ENCODE results near the gene CDHR1. TPM values are rescaled to one million over a fixed set of nuclear protein-coding genes. Genes with fewer than 3 reads are reported as not detected.

CDHR1 gene
- total RNA-seq, 1 experiment from 2014 or later = 0.39 TPM

GRCh38 chr10:84235096-84235495, 40.8 kb downstream of the CDHR1 start:
- intact Hi-C loops (cut with micrococcal nuclease; ENCODE audit: unreplicated experiment) (no loop called here), in situ Hi-C loops (cut with HindIII; ENCODE audit: low pct_unique_long_range_greater_than_20kb, low sequenced_read_pairs) (no loop called here)
- POLR2A ChIA-PET = no interaction called here
- BruUV-seq (replicated peaks) = no TSS peak
- no peaks in the 10 kb centered on the region for H3K4me1 ChIP-seq (ENCODE audit: control insufficient read depth, insufficient read depth, low read length)
- no peak overlapping the region for H3K27ac ChIP-seq (ENCODE audit: low read length)
- H3K36me3 ChIP-seq (ENCODE audit: control insufficient read depth, insufficient read depth, low read length) = no peaks in the 10 kb centered on the region
- DNase-seq (ENCODE audit: low read depth, low spot score) = no peak
- no peak overlapping the region for H3K4me3 ChIP-seq (ENCODE audit: low read depth in 2 of 2, low read length in 2 of 2)
- no peaks in the 10 kb centered on the region for H3K9me3 ChIP-seq (ENCODE audit: control insufficient read depth, insufficient read depth, low read depth, low read length)
- ATAC-seq = no peak
- CTCF ChIA-PET = no interaction called here
- peaks cover 12% of the 10 kb centered on the region; the same call in 1 of the 2 replicates for H3K27me3 ChIP-seq (ENCODE audit: control insufficient read depth, insufficient read depth, low read length)
- no peak for TF ChIP-seq TCF7L2 (IDR thresholded peaks at IDR 0.05; ENCODE audit: low read depth, low read length)
- no peak for TF ChIP-seq POLR2AphosphoS5 (IDR thresholded peaks at IDR 0.05; ENCODE audit: low read depth, low read length)
- no peak for TF ChIP-seq SIN3A (IDR thresholded peaks at IDR 0.05; ENCODE audit: borderline replicate concordance, insufficient read depth, low read depth, low read length)
- no peak for TF ChIP-seq CTCF (IDR thresholded peaks at IDR 0.05)
- TF ChIP-seq REST (IDR thresholded peaks at IDR 0.05; ENCODE audit: insufficient read depth in 1 of 2, low read depth in 2 of 2, low read length in 1 of 2) = no peak

GRCh38 chr10:84236807-84237198, 42.5 kb downstream of the CDHR1 start:
- H3K4me3 ChIP-seq (ENCODE audit: low read depth in 2 of 2, low read length in 2 of 2) = no peak overlapping the region
- CTCF ChIA-PET = interaction anchor here (0.6 to 1.1 kb wide), 2 partner anchors 13 to 32 kb away, joined by 3 to 8 read pairs; no protein-coding TSS in a partner anchor
- peaks cover 9% of the 10 kb centered on the region; the same call in 1 of the 2 replicates for H3K27me3 ChIP-seq (ENCODE audit: control insufficient read depth, insufficient read depth, low read length)
- BruUV-seq (replicated peaks) = no TSS peak
- ATAC-seq = no peak
- TF ChIP-seq CTCF (IDR thresholded peaks at IDR 0.05) (no peak), TCF7L2 (IDR thresholded peaks at IDR 0.05; ENCODE audit: low read depth, low read length) (no peak), POLR2AphosphoS5 (IDR thresholded peaks at IDR 0.05; ENCODE audit: low read depth, low read length) (no peak), REST (IDR thresholded peaks at IDR 0.05; ENCODE audit: insufficient read depth in 1 of 2, low read depth in 2 of 2, low read length in 1 of 2) (no peak), SIN3A (IDR thresholded peaks at IDR 0.05; ENCODE audit: borderline replicate concordance, insufficient read depth, low read depth, low read length) (no peak)
- no peak for DNase-seq (ENCODE audit: low read depth, low spot score)
- in situ Hi-C loops (cut with HindIII; ENCODE audit: low pct_unique_long_range_greater_than_20kb, low sequenced_read_pairs) (no loop called here), intact Hi-C loops (cut with micrococcal nuclease; ENCODE audit: unreplicated experiment) (no loop called here)
- no peaks in the 10 kb centered on the region for H3K4me1 ChIP-seq (ENCODE audit: control insufficient read depth, insufficient read depth, low read length)
- H3K36me3 ChIP-seq (ENCODE audit: control insufficient read depth, insufficient read depth, low read length) = no peaks in the 10 kb centered on the region
- POLR2A ChIA-PET = no interaction called here
- no peak overlapping the region for H3K27ac ChIP-seq (ENCODE audit: low read length)
- H3K9me3 ChIP-seq (ENCODE audit: control insufficient read depth, insufficient read depth, low read depth, low read length) = no peaks in the 10 kb centered on the region

All from Panc1 (cell line).